GM19438 (cell line): ENCODE measurements around the gene CSNK1D.
"Not testable (repeated sequence)": the region's sequence is repeated elsewhere in the genome, so short reads cannot be mapped to it uniquely, and the experiment has no call there.

Source experiments
- ATAC-seq: cut with Tn5 transposase; IDR thresholded peaks from one replicate; pipeline ENCODE4 v1.9.1; 2021; ENCODE audit warnings: low read depth; ENCODE audit not compliant: unreplicated experiment

Gene CSNK1D

DNA sequence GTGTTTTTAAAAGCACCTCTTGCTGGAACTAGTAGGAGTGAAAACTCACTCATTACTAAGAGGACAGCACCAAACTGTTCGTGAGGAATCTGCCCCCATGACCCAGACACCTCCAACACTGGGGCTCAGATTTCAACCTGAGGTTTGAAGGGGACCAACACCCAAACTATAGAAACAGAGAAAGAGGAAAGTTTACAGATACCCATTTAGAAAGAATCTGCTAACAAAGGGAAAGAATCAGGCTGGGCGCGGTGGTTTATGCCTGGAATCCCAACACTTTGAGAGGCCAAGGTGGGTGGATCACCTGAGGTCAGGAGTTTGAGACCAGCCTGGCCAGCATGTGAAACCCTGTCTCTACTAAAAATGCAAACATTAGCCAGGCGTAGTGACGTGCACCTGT is 3.4 kb upstream of the CSNK1D start:
- ATAC-seq = no peak

DNA sequence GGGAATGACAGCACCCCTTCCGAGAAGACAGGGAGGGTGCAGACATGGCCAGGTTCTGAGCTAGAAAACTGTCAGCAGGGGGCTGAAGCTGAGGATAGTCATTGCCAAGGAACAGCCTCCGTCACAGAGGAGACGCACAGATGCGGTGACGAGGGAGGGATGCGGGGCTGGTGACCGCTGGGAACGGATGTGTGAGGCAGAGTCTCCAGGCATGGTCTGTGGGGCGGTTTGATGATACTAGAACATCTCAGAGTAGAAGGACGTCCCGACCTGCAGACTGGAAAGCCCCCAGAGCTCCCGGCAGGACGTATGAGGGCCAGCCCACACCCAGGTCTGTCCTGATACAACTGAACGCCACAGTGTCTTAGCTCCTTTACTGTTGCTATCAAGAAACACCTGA is 1.8 kb upstream of the CSNK1D start:
- no peak for ATAC-seq

DNA sequence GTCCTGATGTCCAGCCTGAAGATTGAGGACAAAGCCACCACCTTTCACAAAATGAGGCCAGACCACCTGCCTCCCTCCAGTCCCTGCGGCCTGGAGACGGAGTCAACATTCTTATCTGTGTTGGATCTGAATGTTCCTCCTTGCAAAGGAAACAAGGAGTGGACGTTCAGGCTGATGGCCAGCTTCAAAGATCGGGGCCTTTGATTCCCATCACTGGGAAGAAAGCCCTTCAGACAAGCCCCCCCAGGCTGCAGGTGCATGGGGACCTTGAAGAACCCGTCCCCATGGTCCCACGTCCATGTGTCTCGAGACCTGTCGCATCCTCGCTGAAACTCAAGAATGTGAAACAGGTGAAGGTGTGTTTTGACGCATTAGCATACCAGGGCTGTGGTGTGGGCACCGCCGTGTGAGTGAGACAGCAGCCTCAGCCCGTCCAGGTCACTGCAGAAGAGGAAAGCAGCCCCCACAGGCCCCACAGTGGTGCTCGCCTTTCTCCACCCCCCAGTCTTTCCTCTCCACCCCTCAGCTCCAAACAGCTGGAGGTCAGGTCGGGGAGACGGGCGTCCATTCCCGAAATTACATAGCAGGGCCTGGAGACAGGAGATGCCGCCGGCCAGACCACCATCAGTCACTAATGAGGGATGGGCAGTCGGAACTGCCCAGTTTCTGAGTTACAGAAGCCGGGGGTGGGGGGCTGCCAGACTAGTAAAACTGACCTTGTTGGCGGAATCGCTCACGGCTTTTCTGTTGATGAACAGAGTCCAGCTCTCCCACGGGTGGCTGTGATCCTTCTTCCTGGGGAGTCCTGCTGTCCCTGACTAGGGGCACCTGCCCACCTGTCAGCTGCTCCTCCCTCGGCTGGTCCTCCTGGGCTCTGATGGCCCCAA is 877 bp upstream of the CSNK1D start:
- no peak for ATAC-seq

DNA sequence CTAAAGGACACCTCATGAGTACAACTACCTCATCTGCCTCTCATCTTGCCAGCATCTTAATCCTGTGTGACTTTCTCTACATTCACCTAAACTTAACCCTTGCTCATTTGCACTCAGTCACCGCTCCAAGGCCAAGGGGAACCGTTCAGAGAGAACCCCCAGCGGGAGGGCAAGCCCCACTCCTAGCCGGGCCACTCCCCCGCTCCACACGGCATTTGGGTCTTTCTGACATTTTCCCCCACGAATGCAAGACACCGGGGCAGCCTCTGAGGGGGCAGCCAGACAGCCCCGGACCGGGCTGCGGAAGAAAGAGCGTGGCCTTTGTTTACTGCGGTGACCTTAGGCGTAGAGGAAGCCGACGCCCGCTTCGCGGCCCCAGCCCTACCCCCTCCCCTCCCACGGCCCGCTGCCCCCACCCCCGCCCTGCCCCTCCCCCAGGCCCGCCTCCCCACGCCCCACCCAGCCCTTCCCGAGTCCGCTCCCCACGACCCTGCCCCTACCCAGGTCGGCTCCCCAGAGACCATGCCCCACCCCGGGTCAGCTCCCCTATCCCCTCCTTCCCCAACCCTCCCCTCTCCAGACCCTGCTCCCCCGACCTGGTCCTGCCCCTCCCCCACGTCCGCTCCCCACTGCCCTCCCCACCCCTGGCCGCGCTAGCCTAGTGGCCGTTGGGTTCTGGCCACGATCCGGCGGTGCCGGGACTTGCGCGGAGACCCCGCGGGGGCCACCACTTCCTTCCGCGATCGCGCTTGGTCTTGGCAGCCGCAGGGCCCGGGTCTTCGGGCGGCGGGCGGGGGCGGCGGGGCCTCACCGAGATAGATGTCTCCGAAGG is 789 bp downstream of the CSNK1D start:
- peak; percentile 18 for ATAC-seq

DNA sequence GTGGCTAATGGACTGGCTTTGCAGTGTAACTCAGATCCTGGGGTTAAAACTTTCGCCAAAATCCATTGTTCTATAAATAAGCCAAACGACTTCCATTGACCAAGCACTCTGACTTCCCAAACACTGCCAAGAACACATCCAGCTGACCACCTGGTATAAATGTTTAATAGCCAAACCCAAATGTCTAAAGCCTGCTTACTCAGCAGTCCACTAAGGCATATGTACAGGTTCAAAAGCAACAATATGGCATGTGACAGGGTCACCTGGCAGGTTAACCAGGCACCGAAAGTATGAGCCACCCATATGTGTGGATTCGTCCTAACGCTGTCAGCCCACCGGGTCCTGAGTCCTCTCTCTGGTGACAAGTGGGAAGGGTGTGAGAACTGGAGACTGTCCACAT is 2.1 kb downstream of the CSNK1D start:
- ATAC-seq = no peak

DNA sequence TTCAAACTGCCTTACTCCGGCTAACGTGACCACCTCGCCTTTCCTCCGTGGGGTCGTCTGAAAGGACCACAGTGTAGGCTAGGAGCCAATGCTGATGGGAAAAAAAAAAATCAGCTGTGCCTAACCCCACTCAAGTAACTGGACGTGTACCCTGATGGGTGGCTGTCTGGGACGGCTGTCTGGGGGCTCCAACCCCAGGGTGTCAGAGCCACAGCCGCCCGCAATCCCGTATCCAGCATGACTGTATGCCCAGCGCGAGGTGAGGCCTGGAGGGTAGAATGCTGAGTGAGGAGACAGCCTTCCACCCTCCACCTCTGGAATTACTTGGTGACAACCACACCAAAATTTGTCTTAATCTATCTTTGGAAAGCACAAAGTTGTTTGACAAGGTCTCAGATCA is 2.8 kb downstream of the CSNK1D start:
- no peak for ATAC-seq

DNA sequence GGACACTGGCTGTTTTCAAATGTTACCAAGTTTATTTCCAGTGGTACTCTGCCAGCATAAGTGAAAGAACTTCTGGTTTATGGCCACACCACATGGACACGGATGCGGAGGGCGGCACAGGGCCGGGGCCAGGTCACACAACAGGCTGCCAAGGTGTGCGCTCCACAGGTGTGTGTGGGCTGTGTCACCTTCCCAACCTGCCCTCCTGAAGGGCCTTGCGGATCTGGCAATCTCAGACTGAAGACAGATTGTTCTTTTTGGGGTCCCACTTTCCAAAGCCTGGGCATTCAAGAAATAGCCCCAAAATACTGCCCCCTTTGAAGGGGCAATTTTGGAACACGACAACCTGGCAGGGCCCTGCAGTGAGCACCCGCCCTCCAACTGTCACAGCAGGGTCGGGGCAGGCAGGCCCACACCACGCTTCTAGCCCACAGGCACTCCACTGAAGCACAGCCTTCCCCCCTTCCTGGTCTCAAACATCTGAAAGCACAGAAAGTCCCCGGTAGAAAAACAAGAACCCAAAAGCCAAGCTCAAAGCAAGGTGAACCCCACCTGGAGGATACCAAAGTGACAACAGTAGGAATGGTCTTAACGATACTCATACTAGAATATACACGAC is 3.5 kb downstream of the CSNK1D start:
- no peak for ATAC-seq

DNA sequence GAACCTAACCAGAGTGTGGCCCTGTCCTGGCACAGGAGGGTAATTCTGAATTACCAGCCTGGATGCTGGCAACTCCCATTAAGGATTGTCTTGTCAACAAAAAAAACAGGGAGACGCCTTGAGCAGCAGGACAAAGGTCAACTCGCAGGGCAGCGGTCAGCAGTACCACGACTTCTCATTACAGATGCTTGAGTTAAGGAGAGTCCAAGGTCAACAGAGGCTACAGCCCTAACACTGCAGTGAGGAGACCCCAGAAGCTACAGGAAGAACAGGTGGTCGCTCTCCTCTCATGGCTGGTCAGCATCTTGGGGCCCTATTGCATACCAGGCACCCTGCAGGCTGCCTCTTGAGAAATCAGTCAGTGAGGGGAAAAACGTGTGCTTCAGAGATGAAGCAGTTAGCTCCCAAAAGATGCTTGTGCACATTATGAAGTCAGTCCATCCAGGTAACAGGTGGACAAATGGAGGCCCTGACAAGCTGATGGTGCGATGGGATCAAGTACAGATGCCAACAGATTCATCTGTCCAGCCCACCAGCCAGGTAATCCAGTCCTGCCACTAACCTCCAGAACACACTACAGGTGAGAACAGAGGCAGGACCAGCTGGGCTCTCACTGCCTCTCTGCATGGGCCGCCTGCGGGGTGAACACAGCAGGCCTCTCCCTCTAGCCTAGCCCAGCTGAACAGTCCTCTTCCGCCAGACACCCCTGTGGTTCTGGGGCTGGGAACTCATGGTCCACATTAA is 4.2 kb downstream of the CSNK1D start:
- no peak for ATAC-seq

DNA sequence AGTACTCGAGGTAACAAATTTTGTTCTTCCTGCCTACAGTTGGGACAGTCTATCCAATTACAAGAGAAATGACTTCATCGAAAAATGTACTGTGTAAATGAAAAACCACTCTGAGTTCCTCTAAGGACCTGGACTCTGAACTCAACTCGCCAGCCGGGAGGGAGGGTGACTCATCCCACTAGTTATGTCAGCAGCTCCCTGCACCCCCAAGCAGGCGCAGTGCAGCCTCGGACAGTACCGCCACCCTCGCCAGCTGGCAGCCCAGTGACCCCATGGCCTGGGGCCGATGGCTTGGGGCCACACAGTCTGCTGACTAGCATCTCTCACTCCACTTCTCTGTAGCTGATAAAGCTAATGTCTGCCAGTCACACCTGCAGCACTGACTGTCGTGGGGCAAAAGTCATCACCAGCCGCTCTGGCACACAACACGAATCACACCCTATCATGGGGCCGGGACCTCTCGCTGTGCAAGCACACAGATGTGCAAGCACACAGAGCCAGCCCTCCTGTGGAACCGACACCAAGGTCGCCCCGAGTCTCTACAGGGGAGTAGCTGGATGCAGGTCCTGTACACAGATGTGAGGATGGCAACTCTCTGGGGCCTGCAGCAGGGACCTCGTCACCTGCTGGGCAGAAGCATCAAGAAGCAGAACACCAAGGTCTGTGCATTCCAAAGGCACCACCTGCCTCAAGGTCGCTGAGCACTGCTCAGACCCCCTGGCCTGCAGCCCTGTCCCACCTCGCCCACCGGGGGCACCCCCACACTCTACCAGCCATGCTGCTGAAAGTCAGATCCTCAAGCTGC is 5.7 kb downstream of the CSNK1D start:
- no peak for ATAC-seq

DNA sequence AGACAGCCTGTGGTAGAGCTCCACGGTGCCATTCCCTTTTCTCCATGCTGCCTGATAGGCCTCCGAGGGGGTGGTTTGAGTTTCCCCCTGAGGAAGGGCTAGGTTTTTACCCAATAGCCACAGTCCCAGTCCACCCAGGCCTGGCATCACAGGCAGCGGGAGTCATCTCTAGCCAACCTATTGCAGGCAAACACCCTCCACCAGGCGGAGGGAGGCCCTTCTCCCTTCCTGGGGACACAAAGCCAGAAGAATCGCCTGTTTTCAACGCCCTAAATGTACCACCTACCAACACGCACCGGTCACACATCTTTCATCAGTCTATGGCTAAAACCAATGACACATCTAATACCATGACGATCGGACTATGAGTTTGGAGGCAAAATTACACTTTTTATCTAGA is 7.4 kb downstream of the CSNK1D start:
- no peak for ATAC-seq

DNA sequence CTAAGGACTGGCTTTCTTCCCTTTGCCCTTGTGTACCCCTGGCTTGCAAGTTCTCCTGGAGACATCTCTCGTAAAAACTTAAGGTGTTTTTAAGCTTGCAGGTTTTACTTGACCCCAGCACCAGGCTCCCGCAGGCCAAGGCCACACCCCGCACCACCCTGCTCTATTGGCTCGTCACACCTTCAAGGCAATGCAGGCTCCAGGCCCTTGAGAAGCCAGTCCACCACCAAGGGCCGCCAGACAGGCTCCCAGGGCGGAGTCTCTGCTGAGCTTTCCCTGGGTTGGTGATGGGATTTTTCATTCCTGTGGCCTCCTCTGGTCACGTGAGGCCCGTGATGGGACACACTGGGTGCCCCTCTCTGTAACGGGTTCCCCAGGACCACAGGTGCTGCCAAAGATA is 9.9 kb downstream of the CSNK1D start:
- ATAC-seq = no peak

DNA sequence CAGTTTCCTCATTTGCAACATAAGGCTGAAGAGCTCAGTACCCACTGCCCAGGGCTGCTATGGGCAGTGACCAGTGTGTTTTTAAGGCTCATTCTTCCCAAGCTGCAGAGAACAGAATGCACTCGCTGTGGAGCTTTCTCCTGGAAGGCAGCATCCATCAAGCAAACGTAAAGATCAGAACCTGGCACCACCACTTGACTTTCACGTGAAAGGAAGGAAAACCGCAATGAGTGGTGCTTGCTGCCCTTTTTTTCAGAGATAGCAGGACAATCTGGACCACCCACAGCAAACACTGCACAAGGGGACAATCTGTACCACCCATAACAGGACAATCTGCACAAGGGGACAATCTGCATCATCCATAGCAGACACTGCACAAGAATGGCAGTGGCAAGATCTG is 11.2 kb downstream of the CSNK1D start:
- no peak for ATAC-seq

DNA sequence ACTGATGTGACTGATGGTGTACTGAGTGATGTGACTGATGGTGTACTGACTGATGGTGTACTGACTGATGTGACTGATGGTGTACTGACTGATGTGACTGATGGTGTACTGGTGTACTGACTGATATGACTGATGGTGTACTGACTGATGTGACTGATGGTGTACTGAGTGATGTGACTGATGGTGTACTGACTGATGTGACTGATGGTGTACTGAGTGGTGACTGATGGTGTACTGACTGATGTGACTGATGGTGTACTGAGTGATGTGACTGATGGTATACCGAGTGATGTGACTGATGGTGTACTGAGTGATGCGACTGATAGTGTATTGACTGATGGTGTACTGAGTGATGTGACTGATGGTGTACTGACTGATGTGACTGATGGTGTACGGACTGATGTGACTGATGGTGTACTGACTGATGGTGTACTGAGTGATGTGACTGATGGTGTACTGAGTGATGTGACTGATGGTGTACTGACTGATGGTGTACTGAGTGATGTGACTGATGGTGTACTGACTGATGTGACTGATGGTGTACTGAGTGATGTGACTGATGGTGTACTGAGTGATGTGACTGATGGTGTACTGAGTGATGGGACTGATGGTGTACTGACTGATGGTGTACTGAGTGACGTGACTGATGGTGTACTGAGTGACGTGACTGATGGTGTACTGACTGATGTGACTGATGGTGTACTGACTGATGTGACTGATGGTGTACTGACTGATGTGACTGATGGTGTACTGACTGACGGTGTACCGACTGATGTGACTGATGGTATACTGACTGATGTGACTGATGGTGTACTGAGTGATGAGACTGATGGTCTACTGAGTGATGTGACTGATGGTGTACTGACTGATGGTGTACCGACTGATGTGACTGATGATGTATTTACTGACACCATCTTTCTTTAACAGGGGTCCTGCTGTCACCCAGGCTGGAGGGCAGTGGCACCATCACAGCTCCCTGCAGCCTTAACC is 13.2 kb downstream of the CSNK1D start:
- not testable (repeated sequence) for ATAC-seq

DNA sequence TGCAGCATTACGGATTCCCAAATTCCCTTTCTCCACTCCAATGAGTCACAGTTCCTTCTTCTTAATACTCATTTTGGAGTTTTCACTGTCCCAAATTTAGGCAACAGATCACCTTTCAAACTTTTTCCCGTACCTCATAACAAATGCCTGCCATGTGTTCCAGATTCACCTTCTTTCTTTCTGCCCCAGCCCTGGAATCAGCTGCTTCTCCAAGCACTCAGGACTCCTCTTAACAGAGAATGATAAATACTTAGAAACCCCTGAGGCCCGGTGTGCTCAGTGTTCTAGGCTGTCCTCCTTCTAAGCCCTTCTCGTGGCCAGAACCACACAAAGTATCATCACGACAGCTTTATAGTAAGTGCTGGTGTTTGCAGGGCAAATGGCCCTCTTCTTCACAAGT is 14.9 kb downstream of the CSNK1D start:
- no peak for ATAC-seq

DNA sequence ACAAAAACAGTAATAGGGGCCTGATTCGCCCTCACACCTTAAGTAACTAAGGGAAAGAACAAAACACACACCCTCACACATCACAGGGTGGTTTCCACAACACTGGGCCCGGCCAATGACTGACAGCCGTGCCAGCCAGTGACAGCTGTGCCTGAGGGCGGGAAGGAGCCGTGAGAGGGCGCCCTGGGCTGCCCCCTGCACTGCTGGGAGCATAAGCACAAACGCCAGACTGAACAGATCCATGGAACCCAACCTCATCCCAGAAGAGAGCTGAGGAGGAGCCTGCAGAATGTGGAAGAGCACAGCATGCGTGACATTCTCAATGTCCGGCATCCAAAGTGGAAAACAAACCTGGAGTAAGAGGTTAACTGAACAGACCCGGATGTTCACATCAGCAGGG is 16.0 kb downstream of the CSNK1D start:
- ATAC-seq = no peak

DNA sequence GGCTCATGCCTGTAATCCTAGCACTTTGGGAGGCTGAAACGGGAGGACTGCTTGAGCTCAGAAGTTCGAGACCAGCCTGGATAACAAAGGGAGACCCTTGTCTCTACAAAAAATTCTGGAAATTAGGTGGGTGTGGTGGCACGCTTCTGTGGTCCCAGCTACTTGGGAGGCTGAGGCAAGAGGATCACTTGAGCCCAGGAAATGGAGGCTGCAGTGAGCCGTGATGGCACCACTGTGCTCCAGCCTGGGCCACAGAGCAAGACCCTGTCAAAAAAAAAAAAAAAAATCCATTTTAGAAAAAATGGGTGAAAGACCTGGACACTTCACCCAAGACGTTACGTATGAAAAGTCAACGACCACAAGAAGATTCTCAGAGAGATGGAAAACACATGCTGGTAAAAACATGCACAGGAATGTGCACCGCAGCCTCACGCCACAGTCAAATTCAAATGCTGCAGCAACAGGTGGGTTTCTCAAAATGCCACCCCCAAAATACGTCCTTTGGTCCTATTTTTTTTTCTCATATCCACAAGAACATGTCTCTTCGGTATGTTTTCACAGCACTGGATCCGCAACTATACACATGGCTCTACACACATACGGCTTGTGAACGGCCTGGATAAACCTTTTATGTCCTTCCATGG is 17.1 kb downstream of the CSNK1D start:
- ATAC-seq = no peak

DNA sequence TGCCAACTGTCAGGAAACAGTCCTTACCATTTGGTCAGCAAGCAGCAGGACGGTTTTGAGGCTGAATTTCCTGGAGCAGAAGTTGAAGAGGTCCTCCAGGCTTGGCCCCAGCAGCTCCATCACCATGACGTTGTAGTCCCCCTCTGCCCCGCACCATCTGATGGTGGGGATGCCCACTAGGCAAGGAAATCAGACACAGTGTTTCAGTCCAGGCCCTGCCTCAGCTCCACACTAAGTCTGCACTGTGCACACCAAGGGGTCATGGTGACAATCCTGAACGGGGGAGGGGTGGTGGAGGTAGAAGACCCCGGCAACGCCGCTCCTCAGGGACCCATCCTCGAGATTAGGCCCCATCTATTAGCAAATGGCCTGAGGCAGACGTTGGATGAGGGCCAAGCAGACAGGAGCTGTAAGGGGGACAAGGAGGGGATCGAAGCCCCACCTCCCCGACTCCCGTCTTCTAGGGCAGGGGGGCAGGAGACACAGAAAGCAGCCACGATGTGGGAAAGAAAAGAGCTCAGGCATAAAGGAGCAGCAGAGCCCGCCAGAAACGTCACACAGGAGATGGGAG is 18.0 kb downstream of the CSNK1D start:
- ATAC-seq = no peak

DNA sequence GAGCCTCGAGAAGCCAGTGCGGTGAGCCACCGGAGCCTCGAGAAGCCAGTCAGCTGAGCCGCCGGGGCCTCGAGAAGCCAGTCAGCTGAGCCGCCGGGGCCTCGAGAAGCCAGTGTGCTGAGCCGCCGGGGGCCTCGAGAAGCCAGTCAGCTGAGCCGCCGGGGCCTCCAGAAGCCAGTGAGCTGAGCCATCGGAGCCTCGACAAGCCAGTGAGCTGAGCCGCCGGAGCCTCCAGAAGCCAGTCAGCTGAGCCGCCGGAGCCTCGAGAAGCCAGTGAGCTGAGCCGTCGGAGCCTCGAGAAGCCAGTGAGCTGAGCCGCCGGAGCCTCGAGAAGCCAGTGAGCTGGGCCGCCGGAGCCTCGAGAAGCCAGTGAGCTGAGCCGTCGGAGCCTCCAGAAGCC is 18.8 kb downstream of the CSNK1D start:
- ATAC-seq = not testable (repeated sequence)
